HG02970 (cell line): ENCODE data around the gene CLEC2A.

ENCODE experiments used
- ATAC-seq: cut with Tn5 transposase; IDR thresholded peaks from one replicate; pipeline ENCODE4 v1.9.1; 2021; ENCODE audit warnings: mild to moderate bottlenecking, moderate library complexity, moderate number of reproducible peaks; ENCODE audit not compliant: unreplicated experiment, low FRiP score

Gene CLEC2A

DNA sequence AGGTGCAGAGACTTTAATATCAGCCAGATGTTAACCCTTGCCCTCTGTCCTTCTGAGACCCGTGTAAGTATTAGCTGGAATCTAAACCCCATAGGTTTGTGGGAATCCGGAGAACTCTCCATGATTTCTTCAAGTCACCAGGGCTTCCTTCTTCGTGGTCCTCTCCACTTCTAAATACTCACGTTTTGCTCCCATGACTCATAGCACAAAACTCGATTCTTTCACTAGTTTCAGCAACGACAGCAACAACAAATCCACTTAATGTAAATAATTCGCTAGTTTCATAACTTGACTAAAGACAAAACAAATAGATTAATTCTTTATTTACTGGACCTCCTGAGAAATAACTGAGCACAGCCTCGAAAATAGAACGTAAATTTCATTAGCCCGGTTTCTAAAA is 4.4 kb upstream of the CLEC2A start:
- no peak for ATAC-seq

DNA sequence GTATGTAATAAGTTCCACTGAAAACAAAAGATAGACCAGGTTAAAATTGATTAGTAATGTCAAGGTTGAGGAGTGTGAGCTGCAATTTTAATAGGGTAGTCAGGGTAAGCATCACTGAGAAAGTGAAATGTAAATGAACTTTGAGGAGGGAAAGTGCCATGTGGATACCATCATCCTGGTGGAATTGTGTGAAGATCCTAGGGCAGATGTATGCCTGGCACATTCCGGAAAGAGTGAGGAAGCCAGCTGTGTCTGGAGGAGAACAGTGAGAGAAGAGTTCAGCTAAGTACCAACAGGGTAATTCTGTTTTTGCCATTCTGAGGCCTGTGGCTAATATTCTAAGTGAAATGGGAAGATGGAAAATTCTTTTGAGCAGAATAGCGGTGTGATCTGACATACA is 2.9 kb upstream of the CLEC2A start:
- no peak for ATAC-seq

DNA sequence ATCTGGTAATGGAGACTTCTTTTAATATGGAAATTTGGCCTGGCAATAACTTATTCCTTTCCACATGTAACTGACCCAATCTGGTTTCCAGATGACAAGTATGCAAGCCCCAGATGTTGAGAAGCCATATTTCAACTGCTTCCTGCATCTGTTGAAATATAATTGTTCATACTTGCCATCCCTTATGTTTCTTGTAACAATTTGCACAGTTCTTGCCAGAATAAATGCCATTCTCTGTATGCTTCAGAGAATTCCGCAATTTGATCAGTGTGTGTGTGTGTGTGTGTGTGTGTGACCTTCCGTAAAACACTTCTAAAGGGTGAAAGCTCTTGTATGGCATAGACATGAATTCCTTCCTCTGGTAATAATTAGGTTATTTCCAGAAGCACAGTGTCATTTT is 1.8 kb upstream of the CLEC2A start:
- ATAC-seq, result no peak

DNA sequence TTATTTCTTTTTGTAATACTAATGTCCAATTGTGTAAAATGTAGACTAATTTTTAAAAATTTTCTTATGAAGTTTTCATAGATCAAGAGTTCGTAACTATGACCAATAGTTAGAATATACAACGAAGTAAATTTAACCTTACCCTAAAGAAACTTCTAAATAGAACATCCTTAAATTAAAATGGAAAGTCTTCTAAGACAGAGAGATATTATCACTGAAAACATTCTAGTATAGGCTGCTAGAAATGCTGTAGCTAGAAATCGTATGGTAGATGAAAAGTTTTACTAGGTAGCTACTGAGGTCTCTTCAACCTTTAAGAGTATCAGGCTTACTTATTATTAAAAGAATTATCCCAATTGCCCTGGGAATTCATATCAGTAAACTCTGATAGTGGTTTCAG is 925 bp downstream of the CLEC2A start:
- ATAC-seq, result no peak

DNA sequence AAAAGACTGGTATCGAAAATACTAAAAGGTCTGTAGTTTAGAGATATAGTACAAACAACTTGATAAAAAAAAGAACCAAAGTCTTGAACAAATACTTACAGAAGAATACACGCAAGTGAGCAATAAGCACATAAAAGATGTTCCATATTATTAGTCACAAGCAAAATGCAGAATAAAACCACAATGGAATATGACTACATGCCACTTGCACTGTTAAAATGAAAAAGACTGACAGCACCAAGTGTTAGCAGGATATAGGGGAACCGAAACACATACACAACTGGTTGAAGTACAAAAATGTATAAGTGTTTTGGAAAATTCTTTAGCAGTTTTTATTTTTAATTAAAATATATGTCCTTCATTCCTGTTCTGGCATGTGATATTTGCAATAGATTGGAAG is 3.6 kb downstream of the CLEC2A start:
- ATAC-seq, result no peak

DNA sequence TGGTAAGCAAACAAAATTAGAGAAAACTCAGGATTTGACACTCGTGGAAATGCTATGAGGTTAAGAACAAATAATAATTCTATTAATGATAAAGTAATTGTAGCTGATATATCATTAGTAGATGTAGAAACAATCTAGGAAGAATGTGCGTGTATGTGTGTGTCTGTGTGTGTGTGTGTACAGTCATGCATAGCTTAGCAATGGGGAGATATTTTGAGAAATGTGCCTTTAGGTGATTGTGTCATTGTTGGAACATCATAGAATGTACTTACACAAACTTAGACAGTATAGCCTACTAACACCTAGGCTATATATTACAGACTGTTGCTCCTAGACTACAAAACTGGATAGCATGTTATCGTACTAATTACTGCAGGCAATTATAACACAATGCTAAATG is 5.3 kb downstream of the CLEC2A start:
- no peak for ATAC-seq

DNA sequence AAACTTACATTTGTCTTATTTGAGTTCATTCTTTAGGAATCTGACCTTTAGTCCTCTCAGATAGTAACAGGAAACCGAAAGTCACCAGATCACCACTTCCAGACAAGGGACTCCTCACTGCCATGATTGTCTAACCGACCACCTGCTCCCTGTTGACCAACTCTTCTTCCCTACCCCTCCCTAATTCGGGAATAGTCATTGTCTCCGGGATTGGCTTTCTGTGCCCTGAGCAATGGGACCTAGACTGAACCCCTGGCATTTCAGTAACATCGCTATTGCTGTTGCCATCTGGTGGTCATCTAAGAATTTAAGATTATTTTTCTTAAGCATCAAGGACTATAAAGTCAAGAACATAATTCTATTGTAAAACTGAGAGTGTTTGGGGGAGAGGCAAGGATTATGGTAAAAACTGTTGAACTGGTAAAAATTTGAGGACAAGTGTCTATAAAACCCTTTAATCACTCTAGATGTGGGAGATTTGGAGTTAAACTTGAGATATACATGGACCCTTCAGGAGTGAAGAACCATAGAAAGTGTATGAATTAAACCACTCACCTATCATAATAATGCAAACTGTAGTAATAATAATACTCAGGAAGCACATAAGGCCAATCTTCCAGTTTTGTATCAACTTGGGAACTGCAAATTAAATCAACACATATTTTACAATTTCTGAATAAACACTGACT is 6.3 kb downstream of the CLEC2A start:
- no peak for ATAC-seq

DNA sequence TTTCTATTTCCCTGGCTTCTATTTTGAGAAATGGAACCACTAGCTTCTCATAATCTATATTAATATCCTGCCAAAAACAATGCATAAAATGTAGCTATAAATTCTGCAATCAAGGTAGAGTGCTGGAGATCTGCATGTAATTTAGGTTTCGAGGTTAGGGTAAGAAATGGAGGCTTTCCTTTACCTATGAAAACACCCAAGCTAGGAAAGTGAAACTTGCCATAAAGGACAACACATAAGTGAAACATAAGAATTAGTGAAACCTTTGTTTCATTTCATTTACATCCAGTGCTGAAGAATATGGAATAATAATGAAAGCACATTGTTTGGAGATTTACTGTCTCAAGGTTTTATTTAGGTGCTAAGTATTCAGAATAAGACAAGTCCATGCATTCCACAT is 9.7 kb downstream of the CLEC2A start:
- no peak for ATAC-seq

DNA sequence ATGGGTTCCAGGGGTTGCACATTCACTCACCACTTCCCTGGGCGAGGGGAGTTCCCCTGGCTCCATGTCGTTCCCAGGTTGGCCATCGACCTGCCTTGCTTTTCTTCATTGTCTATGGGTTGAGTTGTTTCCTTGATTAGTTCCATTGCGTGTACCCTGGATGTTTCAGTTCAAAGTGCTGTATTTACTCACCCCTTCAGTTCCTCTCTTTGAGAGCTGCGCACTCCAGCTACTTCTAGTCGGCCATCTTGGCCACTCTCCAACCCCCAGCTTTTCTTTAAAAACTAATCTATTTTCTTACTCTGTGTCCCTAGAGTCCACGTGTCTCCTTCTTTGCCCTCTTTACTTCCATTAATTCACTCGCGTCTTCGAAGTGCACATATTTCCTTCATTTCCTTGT is 11.7 kb downstream of the CLEC2A start:
- ATAC-seq, result no peak

DNA sequence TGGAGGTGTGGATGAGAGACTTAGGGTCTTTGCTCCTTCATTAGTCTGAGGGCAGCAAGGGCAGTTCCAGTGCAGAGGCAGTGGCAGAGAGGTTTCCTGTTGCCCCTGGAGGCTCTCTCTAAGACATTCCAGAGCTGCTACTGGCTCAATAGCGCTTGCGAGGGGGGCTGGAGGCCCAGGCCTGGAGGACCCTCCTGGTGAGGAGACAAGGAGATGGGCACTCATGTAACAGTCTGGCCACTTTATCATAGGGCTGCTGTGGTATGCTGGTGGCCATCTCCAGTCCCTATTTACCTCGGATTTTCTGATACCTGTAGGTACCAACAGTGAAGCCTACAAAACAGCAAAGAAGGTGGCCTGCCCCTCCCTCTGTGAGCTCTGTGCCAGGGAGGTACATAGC is 12.7 kb downstream of the CLEC2A start:
- no peak for ATAC-seq

DNA sequence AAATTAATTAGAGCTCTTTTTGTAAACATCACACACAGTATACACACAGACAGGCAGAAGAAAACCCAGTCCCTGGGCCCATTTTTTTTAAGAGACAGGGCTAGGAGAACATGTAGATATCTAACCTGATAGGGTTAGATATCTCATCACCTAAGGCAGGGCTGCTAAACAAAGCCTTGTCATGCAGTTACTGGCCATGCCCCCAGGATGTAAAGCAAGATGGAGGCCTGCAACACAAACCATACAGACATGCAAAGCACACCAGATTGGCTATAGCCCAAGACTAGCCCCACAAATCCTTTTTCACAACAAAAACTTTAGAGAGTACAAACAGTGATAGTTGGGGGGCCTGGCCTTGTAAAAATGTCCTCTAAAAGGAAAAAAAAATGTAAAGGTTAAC is 20.5 kb downstream of the CLEC2A start:
- no peak for ATAC-seq

DNA sequence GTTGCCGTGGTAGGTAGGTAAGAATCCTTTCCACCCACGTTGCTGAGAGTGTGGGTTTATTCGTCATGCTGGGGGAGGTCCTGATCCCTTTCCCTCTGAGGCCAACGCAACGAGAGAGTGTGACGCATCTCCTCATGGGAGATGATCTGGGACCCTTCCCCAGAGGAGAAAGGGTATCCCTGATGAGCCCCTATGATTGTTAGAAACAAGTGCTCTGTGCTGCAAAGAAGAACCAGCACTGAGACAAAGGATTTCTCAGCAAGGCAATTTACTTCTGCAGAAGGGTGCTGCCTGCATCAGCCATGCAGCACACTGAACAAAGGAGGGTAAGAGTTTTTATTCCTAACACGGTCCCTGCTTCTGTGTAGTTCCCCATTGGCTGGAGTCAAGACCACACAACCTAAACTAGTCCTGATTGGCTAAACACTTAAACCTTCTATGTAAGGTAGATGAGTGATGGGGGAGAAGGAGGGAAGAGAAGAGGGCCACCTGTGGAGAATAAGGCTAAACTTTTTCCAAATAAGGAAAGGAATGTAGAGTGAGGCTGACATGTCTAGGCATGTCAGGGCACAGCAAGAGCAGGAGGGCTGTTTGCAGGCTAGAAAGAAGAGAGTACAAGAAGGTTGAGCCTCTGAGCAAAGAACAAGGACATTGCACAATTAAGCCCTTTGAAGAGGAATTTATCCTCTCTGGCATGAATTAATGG is 21.3 kb downstream of the CLEC2A start:
- ATAC-seq, result no peak

DNA sequence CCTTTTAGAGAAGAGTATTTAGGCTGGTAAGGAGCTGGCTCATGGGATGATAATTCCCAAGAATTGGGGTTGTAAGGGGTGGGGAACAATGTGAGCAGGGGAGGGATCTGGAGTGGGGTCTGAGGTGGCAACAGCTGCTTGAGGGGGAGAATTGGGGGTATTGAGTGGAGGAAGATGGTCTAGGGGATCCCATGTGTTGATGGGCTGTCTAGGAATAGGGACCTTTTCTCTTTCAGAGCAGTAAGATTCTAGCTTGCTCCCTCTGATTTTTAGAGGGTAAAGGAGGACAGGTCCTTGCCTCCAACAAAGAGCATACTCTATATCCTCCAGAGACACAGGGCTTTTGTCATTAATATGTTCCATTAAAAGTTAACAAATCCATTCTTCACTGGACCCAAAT is 22.4 kb downstream of the CLEC2A start:
- ATAC-seq, result no peak

DNA sequence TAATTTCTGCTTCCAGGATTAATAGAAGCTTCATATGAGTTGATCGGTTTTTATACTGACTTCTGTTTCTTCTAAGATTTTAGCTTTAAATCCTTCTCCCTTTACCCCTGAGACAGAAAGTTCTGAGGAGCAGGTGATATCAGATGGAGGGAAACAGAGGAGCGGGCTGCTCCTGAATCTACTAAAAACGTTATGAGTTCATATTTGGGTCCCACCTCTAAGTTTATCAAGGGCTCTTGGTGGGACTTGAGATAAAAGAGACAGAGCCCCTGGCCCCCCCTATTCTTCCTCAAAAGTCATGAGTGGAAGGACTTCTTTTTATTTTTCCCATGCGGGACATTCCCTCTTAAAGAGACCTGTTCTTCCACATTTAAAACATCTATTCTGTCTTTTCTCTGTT is 23.8 kb downstream of the CLEC2A start:
- ATAC-seq, result no peak

DNA sequence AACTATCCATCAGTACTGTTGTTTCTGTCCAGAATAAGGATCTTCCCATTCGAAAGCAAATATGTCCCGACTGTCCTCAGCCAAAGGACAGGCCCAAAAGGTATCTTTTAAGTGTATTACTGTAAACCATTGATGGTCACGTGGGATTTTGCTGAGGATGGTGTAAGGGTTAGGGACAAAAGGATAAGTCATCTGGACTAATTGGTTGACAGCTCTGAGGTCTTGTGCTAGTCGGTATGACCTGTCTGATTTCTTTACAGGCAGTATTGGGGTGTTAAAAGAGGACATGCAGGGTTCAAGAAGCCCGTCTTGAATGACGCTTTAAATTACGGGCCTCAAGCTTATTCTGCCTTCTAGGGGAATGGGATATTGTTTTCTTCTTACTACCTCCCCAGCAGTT is 24.4 kb downstream of the CLEC2A start:
- ATAC-seq, result no peak

DNA sequence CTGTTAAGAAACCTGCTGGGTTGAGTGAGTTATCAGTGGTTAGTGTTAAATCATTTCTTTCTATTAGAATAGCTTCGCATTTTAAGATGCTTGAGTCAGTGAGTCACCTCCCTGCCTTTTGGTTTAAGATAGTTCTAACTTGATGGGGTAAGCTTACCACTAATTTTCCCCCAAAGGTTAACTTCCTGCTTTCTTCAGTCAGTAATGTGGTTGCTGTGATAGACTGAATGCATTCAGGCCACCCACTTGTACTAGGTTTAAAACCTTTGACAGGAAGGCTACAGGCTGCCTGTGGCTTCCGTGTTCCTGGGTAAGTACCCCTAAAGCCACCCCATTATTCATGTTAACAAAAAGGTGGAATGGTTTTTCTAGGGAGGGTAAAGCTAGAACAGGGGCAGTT is 25.3 kb downstream of the CLEC2A start:
- no peak for ATAC-seq

DNA sequence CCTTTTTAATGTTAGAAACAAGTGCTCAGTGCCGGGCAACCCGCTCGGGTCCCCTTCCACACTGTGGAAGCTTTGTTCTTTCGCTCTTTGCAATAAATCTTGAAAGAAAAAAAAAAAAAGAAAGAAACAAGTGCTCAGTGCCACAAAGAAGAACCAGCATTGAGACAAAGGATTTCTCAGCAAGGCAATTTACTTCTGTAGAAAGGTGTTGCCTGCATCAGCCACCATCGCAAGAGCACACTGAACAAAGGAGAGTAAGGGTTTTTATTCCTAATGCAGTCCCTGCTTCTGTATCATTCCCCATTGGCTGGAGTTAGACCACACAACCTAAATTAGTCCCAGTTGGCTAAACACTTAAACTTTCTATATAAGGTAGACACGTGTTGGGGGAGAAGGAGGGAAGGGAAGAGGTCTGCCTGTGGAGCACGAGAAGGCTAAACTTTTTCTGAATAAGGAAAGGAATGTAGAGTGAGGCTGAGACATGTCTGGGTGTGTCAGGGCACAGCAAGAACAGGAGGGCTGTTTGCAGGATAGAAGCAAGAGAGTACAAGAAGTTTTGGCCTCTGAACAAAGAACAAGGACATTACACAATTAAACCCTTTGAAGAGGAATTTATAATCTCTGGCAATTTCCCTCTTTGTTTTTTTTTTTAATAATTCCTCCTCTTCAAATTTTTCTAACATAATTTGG is 29.5 kb downstream of the CLEC2A start:
- no peak for ATAC-seq

DNA sequence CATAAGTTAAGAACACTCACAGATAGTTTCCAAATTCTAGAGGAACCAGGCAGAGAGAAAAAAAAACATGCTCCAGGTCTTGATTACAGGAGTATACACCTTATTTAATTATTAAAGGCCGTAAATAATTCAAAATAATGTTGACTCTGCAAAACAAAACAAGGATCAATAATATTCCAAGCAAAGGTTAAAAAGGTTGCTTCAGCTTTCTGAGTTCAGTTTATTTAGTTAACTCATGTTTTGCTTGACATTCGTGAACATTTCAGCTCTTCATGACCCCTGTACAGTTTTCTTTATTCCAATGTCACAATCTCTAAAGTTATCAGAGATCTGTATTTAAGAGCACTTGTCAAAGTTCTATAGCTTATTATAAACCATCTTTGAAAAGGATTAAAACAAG is 31.2 kb downstream of the CLEC2A start:
- no peak for ATAC-seq

DNA sequence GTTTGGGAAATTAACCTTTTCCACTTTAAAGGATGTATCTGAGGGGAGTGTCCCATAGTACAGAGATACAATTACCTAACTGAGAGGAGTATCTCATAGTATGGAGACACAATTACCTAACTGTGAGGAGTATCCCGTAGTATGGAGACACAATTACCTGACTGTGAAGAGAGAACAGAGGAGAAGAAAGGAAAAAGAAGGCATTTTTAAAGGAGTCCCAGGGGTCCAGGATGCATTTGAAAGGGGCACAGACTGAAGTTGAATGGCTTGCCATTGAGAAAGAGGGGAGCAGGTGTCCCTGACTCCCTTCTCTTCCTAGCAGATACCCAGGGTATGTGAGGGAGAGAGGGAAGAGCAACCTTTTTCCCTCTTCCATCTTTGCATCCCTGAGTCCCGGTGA is 33.0 kb downstream of the CLEC2A start:
- ATAC-seq, result no peak

DNA sequence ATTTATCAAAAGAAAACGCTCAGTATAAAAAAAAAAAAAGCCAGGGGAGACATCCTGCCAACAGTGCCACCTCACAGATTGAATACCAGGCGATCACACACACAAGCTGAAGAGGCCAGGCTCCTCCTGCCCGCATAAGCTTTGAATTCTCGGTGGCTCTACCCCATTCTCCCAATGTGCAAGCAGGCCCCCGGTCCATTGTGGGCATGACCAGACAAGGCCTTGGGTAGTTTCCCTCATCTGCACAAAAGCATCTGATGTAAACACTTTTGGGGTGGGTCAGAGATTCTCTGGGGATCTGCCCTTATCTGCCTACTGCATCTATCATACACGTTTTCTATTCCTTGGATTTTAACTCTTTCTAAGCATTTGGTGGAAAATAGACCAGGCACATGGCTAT is 34.6 kb downstream of the CLEC2A start:
- ATAC-seq, result no peak

DNA sequence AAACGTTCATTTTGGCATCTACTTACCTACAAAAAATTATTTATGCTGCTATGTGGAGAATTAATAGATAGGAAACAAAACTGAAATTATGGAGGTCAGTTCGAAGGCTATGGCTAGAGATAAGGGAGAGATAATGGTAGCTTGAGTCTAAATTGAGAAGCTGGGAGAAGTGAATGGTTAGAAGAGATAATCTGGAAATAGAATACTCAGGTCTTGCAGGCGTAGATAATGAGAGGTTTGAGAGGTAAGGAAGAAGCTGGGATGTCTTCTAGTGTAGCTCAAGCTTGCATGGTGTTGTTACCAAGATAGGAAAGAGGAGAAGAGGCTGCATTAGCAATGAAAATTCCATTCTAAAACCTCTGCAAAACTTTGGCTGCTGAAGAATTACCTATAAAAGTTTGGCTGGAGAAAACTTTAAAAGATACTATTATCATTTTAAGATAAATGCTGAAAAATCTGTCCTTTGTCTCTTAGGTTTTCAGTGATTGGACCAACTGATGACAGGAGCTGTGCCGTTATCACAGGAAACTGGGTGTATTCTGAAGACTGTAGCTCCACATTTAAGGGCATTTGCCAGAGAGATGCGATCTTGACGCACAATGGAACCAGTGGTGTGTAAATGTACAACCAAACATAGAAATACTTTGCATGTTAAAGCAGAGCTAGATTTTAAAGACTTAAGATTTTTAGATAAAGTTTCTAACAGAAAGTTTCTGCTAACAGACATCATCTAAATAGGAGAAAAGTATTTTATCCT is 36.8 kb downstream of the CLEC2A start:
- no peak for ATAC-seq
